A204.1 (cell line): Measurements from ENCODE around the gene POTEB2.
"Not testable (repeated sequence)": the region's sequence is repeated elsewhere in the genome, so short reads cannot be mapped to it uniquely, and the experiment has no call there.

Source experiments
- FAIRE-seq: peaks from 2 replicates; lab custom pipeline; 2012; peaks lifted over from hg19 to GRCh38; lab: Jason Lieb, UNC

The POTEB2 gene

GRCh38 chr15:20866214-20866613 is at the start of gene POTEB2:
TSS of gene POTEB2 (minus strand) at chr15:20866314. CDS start at chr15:20866281, 33 bp downstream.
- not testable (repeated sequence) for FAIRE-seq

- not testable (repeated sequence) for FAIRE-seq
These were observed 13.8 kb upstream of the POTEB2 start for GRCh38 chr15:20879916-20880315.

GRCh38 chr15:20878464-20878863 is 12.3 kb upstream of the POTEB2 start:
- FAIRE-seq = not testable (repeated sequence)

GRCh38 chr15:20877819-20878218 is 11.7 kb upstream of the POTEB2 start:
- FAIRE-seq = not testable (repeated sequence)
